MCF 10A (cell line): ENCODE results near the gene SH3GL1. TPM values are rescaled to one million over a fixed set of nuclear protein-coding genes. Genes with fewer than 3 reads are reported as not detected.

Experiments
- BruUV-seq: library from RNA; stranded (reverse); fragments of 400-500 nt; replicated peaks from 2 replicates; lab custom pipeline; 2021; lab: Mats Ljungman, UMichigan
- CTCF ChIA-PET: fragments of 300-600 bp; sonication (Branson Sonifier 250); formaldehyde crosslinking; extraction: SDS; loops from one replicate; lab custom pipeline; 2021; ENCODE audit warnings: antibody characterized with exemption, inconsistent platforms; lab: Yijun Ruan, JAX
- POLR2A ChIA-PET: fragments of 300-600, 350-650 bp; sonication (Branson Sonifier 250); formaldehyde crosslinking; extraction: SDS; loops from one replicate; lab custom pipeline; 2020; ENCODE audit warnings: antibody characterized with exemption, inconsistent platforms; lab: Yijun Ruan, JAX
- DNase-seq: peaks from one replicate; pipeline ENCODE4 v3.0.0-alpha.2; 2018; ENCODE audit not compliant: unreplicated experiment
- H3K27ac Mint-ChIP-seq: one replicate; pipeline ENCODE4 v1.8.0; 2022; ENCODE audit warnings: mild to moderate bottlenecking, low read depth, mixed read lengths; ENCODE audit not compliant: unreplicated experiment
- H3K27me3 Mint-ChIP-seq: one replicate; pipeline ENCODE4 v1.8.0; 2022; ENCODE audit warnings: mixed read lengths; ENCODE audit not compliant: insufficient read depth, unreplicated experiment
- H3K36me3 Mint-ChIP-seq: one replicate; pipeline ENCODE4 v1.8.0; 2022; ENCODE audit warnings: mild to moderate bottlenecking, moderate library complexity, mixed read lengths; ENCODE audit not compliant: insufficient read depth, unreplicated experiment
- H3K4me1 Mint-ChIP-seq: one replicate; pipeline ENCODE4 v1.8.0; 2022; ENCODE audit warnings: mixed read lengths; ENCODE audit not compliant: insufficient read depth, unreplicated experiment
- H3K4me3 Mint-ChIP-seq: one replicate; pipeline ENCODE4 v1.8.0; 2022; ENCODE audit warnings: mild to moderate bottlenecking, moderate library complexity, mixed read lengths; ENCODE audit not compliant: unreplicated experiment
- H3K9me3 Mint-ChIP-seq: one replicate; pipeline ENCODE4 v1.8.0; 2022; ENCODE audit warnings: mixed read lengths; ENCODE audit not compliant: unreplicated experiment
- intact Hi-C: fragments of 100-400 bp; cut with micrococcal nuclease; formaldehyde crosslinking; loops from 2 replicates; pipeline ENCODE4 v1.14.1; 2022
- total RNA-seq: library from RNA; stranded (reverse); gene quantifications from 2 replicates; pipeline ENCODE4 v1.2.3, GENCODE V29; 2022
- TF ChIP-seq, protein P1 (sequence below): fragments of 200-600 bp; IDR thresholded peaks from one replicate; pipeline ENCODE4 v1.8.0; 2022; ENCODE audit warnings: antibody characterized with exemption, mild to moderate bottlenecking; ENCODE audit not compliant: unreplicated experiment

SH3GL1 gene
- total RNA-seq, 1 experiment from 2014 or later: 106 TPM

DNA sequence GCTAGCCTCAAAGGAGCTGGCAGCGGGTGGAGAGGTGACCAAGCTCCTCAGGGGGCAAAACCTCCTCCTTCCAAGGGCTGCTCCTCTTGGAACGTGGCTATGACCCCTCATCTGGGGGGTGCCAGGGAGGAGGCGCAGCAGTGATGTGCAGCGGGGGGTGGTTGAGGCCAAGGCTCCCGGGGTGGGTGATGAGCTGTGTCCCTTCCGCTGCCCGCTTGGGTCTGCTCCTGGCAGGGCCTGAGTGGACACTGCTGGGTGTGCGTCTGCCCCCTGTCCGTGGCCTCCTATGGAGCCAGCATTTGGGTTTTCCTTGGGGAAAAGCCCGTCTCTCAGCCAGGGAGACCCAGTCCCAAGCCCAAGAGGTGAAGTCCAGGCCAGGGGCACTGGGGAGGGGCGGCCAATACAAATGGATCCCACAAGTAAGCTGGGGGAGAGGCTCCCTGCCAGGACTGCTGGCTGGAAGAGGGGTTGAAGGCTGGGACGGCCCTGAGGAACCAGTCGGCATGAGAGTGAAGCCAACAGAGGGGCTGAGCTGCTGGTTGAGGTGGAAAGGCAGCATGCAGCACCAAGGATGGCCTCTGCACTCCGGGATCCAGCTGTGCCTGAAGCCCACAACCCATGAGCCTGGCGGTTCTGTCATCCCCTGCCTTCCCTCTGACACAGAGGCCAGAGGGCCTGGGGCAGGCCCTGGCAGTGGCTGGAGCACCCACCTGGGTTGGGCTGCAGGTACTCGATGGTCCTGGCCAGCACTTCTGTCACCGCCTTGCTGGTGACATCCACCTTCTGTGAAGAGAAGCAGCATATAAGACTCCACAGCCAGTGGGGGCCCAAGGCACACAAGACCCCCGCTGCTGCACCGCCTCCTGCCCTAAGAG is 34.3 kb downstream of the SH3GL1 start:
- TF ChIP-seq, protein P1, sequence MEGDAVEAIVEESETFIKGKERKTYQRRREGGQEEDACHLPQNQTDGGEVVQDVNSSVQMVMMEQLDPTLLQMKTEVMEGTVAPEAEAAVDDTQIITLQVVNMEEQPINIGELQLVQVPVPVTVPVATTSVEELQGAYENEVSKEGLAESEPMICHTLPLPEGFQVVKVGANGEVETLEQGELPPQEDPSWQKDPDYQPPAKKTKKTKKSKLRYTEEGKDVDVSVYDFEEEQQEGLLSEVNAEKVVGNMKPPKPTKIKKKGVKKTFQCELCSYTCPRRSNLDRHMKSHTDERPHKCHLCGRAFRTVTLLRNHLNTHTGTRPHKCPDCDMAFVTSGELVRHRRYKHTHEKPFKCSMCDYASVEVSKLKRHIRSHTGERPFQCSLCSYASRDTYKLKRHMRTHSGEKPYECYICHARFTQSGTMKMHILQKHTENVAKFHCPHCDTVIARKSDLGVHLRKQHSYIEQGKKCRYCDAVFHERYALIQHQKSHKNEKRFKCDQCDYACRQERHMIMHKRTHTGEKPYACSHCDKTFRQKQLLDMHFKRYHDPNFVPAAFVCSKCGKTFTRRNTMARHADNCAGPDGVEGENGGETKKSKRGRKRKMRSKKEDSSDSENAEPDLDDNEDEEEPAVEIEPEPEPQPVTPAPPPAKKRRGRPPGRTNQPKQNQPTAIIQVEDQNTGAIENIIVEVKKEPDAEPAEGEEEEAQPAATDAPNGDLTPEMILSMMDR: no peak
- POLR2A ChIA-PET: interaction anchor here (1.0 to 2.5 kb wide), 3 partner anchors 24 to 35 kb away, joined by 3 to 8 read pairs (median 4); partner anchors contain the start of gene STAP2
- BruUV-seq: no TSS peak
- no peaks in the 10 kb centered on the region for H3K27me3 Mint-ChIP-seq
- DNase-seq: no peak
- H3K4me3 Mint-ChIP-seq: no peak overlapping the region
- CTCF ChIA-PET: interaction anchor here (1.1 to 2.9 kb wide), 2 partner anchors 14 to 36 kb away, joined by 4 to 23 read pairs; partner anchors contain the start of gene CHAF1A
- peaks cover 11% of the 10 kb centered on the region for H3K4me1 Mint-ChIP-seq
- intact Hi-C loops: no loop called here
- peaks cover 66% of the 10 kb centered on the region for H3K36me3 Mint-ChIP-seq
- no peaks in the 10 kb centered on the region for H3K9me3 Mint-ChIP-seq
- no peak overlapping the region for H3K27ac Mint-ChIP-seq

DNA sequence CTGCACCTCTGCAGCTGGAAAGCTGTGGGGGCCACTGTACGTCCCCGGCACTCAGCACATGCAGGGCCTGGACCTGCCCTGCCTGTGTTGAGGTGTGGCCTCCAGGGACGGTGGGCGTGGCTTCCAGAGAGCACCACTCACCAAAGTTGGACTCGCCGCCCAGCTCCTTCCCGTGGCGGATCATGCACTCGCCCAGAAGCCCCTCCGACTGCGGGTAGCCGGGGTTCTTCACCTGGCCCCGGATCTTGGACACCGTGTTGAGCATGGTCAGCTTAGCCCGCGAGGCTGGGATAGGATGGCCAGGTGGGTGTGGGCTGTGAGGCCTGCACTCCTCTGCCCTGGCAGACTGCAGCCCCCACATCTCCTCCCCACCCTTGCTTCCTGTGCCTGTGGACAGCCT is 35.0 kb downstream of the SH3GL1 start:
- no peak for DNase-seq
- H3K27ac Mint-ChIP-seq: no peak overlapping the region
- H3K9me3 Mint-ChIP-seq: no peaks in the 10 kb centered on the region
- ChIA-PET CTCF (interaction anchor here (0.6 to 2.9 kb wide), 3 partner anchors 13 to 100 kb away, joined by 4 to 23 read pairs (median 7); partner anchors contain the start of gene CHAF1A), POLR2A (interaction anchor here (1.2 to 2.5 kb wide), 2 partner anchors 23 to 36 kb away, joined by 3 to 8 read pairs; no protein-coding TSS in a partner anchor)
- H3K4me3 Mint-ChIP-seq: no peak overlapping the region
- intact Hi-C loops: no loop called here
- TF ChIP-seq, protein P1: no peak
- peaks cover 11% of the 10 kb centered on the region for H3K4me1 Mint-ChIP-seq
- H3K27me3 Mint-ChIP-seq: no peaks in the 10 kb centered on the region
- peaks cover 63% of the 10 kb centered on the region for H3K36me3 Mint-ChIP-seq
- BruUV-seq: no TSS peak

DNA sequence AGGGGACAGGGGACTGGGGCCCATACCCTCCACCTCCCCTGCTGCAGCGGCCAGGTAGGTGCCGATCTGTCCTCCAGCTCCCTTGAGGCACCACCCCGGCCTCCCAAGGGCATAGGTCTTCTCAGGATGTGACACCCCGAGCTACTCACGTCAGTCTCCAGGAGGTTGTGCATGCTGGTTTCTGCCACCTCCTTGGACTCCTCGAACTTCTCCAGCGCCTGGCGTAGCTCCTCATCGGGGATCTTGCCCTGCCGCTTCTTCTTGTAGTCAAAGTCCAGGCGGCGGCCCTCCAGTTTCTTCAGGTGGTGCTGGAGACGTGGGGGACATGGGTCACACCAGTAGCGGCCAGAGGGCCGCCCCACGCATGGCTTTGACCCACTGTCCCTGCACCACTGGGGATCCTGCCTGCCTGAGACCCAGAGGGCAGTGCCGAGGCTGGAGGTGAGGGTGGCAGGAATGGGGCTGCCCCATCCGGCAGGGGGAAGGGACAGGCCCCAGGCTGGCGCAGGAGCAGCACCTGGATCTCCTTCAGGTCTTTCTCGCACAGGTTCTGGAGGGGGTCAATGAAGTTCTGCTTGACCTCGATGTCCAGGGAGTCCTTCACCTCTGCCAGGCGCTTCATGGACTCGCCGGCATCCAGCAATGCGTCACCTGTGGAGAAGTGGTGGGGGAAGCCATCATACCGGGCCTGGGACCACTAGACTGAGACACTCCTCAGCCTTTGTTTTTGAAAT is 36.6 kb downstream of the SH3GL1 start:
- peaks cover 65% of the 10 kb centered on the region for H3K36me3 Mint-ChIP-seq

More for the DNA sequence above, 36.6 kb downstream of the SH3GL1 start:
- BruUV-seq: no TSS peak
- TF ChIP-seq, protein P1: no peak
- no peak for DNase-seq
- CTCF ChIA-PET: interaction anchor here (1.6 to 2.9 kb wide), 2 partner anchors 11 kb away, joined by 7 to 12 read pairs; no protein-coding TSS in a partner anchor
- POLR2A ChIA-PET: interaction anchor here (1.2 kb wide), 1 partner anchor 21 kb away, joined by 4 read pairs; the partner anchor contains the start of gene MPND
- intact Hi-C loops: no loop called here
- no peak overlapping the region for H3K27ac Mint-ChIP-seq
- no peak overlapping the region for H3K4me3 Mint-ChIP-seq
- no peaks in the 10 kb centered on the region for H3K9me3 Mint-ChIP-seq
- no peaks in the 10 kb centered on the region for H3K27me3 Mint-ChIP-seq
- peaks cover 4% of the 10 kb centered on the region for H3K4me1 Mint-ChIP-seq
